ENCODE measurements around the gene AUTS2.

The AUTS2 gene

GRCh38 chr7:70777251-70777650 lies 1179.0 kb downstream of the AUTS2 start:
- no peak for DNase-seq (ENCODE audit: low spot score)

- no peak for DNase-seq (ENCODE audit: low spot score)
Observed at GRCh38 chr7:70778585-70778984, 1180.3 kb downstream of the AUTS2 start.

- DNase-seq (ENCODE audit: low spot score): no peak
Observed at GRCh38 chr7:70779321-70779720, 1181.0 kb downstream of the AUTS2 start.

GRCh38 chr7:70781922-70782311 lies 1183.6 kb downstream of the AUTS2 start:
- DNase-seq (ENCODE audit: low spot score): no peak

GRCh38 chr7:70782796-70783195 lies 1184.5 kb downstream of the AUTS2 start:
- no peak for DNase-seq (ENCODE audit: low spot score)

- no peak for DNase-seq (ENCODE audit: low spot score)
Observed at GRCh38 chr7:70785427-70785826, 1187.2 kb downstream of the AUTS2 start.

- DNase-seq (ENCODE audit: low spot score): no peak
Observed at GRCh38 chr7:70786076-70786475, 1187.8 kb downstream of the AUTS2 start.

GRCh38 chr7:70787286-70787685 lies 1189.0 kb downstream of the AUTS2 start:
- no peak for DNase-seq (ENCODE audit: low spot score)

- no peak for DNase-seq (ENCODE audit: low spot score)
Observed at GRCh38 chr7:70787771-70788170, 1189.5 kb downstream of the AUTS2 start.

- no peak for DNase-seq (ENCODE audit: low spot score)
Observed at GRCh38 chr7:70788276-70788675, 1190.0 kb downstream of the AUTS2 start.

GRCh38 chr7:70789481-70790214 lies 1191.4 kb downstream of the AUTS2 start:
- DNase-seq (ENCODE audit: low spot score): no peak

- DNase-seq (ENCODE audit: low spot score): no peak
Observed at GRCh38 chr7:70790215-70791073, 1192.2 kb downstream of the AUTS2 start.

GRCh38 chr7:70791341-70791740 lies 1193.1 kb downstream of the AUTS2 start:
- DNase-seq (ENCODE audit: low spot score): no peak

- DNase-seq (ENCODE audit: low spot score): no peak
Observed at GRCh38 chr7:70793060-70793459, 1194.8 kb downstream of the AUTS2 start.

GRCh38 chr7:70793821-70794220 lies 1195.5 kb downstream of the AUTS2 start:
- DNase-seq (ENCODE audit: low spot score): no peak

- DNase-seq (ENCODE audit: low spot score): no peak
Observed at GRCh38 chr7:70794962-70795361, 1196.7 kb downstream of the AUTS2 start.

- DNase-seq (ENCODE audit: low spot score): no peak
Observed at GRCh38 chr7:70795948-70796347, 1197.7 kb downstream of the AUTS2 start.

GRCh38 chr7:70797109-70797514 lies 1198.8 kb downstream of the AUTS2 start:
- no peak for DNase-seq (ENCODE audit: low spot score)

- DNase-seq (ENCODE audit: low spot score): no peak
Observed at GRCh38 chr7:70799841-70800405, 1201.6 kb downstream of the AUTS2 start.

- no peak for DNase-seq (ENCODE audit: low spot score)
Observed at GRCh38 chr7:70805360-70805759, 1207.1 kb downstream of the AUTS2 start.

GRCh38 chr7:70807650-70808049 lies 1209.4 kb downstream of the AUTS2 start:
- no peak for DNase-seq (ENCODE audit: low spot score)

- no peak for DNase-seq (ENCODE audit: low spot score)
Observed at GRCh38 chr7:70808876-70809275, 1210.6 kb downstream of the AUTS2 start.

GRCh38 chr7:70810558-70811139 lies 1212.4 kb downstream of the AUTS2 start:
- DNase-seq (ENCODE audit: low spot score): no peak
